ENCODE data around the gene ZFYVE28.
A peak's percentile ranks its signal among the peaks of the same experiment; 100 is the strongest.
"Not testable (repeated sequence)": the region's sequence is repeated elsewhere in the genome, so short reads cannot be mapped to it uniquely, and the experiment has no call there.

The ZFYVE28 gene

GRCh38 chr4:2283199-2283711 lies 135.2 kb downstream of the ZFYVE28 start:
- no peak for DNase-seq

- DNase-seq, result peak; percentile 92 to 94
Observed at GRCh38 chr4:2281575-2282343, 136.7 kb downstream of the ZFYVE28 start.

GRCh38 chr4:2280531-2281300 lies 137.7 kb downstream of the ZFYVE28 start:
- DNase-seq, result no peak

DNA sequence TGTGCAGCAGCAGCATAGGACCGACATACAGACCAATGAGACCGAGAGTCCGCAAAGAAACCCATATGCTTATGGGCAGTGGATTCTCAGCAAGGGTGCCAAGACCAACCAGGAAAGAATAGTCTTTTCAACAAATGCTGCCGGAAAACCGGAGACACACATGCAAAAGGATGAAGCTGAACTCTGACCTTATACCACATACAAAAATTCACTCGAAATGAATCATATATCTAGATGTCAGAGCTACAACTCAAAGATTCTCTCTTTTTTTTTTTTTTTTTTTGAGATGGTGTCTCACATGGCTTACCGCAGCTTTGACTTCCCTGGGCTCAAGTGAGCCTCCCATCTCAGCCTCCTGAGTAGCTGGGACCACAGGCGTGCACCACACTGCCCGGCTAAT lies 140.5 kb downstream of the ZFYVE28 start:
- DNase-seq, result no peak

DNA sequence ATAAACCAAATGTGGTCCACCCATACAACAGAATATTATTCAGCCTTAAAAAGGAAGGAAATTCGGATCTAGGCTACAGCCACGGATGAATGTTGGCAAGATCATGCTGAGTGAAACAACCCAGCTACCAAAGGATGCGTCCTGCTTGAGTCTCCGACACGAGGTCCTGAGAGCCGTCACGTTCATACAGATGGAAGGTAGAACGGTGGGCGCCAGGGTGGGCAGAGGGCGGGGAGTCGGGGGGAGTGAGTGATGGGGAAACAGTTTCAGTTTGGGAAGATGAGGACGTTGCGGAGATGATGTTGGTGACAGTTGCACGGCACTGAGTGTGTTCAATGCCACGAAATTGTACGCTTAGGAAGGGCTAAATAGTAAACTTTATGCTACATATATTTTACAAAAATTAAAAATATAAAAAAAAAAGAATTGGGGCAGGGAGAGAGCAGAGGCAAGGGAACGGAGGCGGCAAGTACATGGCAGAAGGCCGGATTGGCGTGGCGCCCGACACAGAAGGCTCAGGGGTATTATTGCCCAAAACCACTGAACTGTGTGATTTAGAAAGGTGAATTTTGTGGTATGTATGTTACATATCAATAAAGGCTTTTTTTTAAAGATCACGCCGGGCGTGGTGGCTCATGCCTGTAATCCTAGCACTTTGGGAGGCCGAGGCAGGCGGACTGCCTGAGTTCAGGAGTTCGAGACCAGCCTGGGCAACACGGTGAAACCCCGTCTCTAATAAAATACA lies 141.7 kb downstream of the ZFYVE28 start:
- DNase-seq, result no peak

- no peak for DNase-seq
Observed at GRCh38 chr4:2275546-2276251, 142.7 kb downstream of the ZFYVE28 start.

GRCh38 chr4:2275044-2275397 lies 143.4 kb downstream of the ZFYVE28 start:
- not testable (repeated sequence) for DNase-seq

GRCh38 chr4:2274320-2275043 lies 144.0 kb downstream of the ZFYVE28 start:
- no peak for DNase-seq

DNA sequence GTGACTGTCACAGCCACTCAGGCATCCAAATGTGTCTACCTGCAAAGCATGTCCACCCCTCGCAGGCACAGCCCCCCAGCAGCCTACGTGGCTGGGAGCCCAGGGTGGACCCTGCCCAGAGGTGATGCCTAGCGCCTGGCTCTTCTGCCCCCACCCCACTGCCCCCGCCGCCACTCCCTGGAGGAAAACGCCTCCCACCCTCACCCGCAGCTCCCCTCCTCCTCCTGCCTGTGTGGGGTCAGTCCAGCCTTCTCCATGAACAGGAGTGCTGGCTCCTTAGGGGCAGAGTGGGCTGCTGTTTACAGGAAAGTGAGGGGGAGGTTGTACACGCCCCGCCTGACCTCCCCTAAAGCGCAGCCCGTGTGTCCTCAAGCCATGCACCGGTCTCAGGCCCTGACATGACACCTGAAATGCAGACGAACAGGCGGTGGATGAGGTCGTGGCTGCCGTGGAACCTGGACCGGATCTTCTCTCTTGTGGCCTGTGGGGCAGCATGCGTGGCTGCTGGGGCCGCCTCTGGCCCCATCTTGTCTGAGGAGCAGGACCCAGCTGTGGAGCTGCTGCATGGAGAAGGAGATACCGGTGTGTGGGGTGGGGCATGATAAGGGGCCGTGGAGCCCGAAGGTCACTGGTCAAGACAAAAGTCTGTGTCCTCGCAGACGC lies 144.7 kb downstream of the ZFYVE28 start:
- DNase-seq, result no peak

- no peak for DNase-seq
Observed at GRCh38 chr4:2273221-2273620, 145.2 kb downstream of the ZFYVE28 start.

DNA sequence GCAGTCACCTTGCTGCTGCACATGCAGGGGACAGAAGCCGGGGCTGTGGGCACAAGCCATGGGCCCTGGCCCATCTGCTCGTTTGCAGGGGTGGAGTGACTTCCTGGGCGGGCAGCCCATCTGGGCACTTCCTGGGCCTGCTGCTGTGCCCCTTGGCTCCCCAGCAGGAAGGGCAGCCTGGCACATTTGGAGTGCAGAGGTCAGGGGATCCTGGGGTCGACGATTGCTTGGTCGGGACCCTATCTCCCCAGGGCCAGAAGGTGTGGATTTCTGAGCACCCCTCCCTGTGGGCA lies 145.7 kb downstream of the ZFYVE28 start:
- DNase-seq, result no peak

DNA sequence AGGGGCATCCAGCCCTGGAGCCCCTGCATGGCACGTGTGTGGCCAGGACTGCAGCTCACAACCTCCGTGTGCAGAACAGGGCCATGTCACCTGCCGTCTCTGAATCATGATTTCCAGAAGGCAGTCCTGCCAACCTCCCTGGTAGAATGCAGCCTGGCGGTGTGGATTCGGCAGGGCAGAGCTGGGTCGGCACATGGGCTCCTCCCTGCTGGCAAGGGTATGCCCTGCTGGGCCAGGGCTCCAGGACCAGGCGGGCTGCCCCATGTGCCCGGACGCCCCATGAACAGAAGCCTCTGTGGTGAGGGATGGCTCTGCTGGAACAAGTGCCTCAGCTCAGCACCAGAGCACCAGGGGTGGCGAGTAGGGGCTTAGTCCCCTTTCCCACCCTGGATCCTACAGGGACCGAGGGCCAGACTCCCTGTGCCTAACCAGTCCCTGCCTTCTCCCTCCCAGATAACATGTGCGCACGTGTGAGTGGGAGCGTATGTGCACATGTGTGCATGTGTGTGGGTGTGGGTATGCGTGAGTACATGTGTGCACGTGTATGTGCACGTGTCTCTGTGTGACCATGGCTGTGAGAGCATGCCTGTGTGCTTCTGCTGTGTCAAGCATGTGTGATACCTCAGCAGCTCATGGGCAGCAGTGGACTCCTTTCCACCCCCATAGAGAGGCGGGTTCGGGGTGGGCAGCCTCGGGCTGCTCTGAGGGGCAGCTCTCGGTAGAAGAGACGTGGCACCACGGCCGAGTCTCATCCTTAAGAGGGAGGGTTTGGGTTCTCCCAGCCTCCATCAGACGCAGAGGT lies 146.2 kb downstream of the ZFYVE28 start:
- DNase-seq, result no peak

DNA sequence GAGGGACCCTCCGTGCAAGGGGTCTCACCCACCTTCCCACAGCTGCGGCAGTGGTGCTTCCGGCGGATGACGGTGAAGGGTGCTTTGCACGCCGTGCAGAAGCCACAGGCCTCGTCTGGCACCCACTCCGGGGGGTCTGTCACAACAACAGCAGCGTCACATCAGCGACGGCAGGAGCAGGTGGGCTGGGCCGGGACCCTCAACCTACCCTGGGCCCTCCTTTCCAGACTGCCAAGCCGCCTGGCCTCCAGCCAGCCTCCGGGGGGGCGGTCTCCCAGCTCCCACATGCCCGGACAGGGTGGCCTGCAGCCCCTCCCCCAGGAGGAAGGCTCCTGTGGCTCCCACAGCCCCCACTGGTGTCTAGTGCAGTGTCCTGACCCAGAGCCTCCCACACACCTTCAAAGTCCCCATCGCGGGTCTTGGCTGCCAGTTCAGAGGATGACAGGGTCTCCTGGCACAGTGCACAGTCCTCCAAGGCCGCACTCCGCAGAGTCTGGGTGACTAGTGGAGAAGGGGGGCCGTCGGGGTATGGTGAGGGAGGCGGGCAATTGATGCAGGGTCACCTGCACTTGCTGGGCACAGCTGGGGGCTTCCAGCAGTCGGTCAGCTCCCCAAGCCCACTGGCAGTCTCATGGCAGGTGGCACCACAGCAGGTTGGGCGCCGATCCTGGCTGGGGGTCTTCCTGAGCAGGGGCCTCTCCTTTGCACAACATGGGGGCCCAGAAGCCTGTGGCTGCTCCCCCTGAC lies 147.0 kb downstream of the ZFYVE28 start:
- no peak for DNase-seq

DNA sequence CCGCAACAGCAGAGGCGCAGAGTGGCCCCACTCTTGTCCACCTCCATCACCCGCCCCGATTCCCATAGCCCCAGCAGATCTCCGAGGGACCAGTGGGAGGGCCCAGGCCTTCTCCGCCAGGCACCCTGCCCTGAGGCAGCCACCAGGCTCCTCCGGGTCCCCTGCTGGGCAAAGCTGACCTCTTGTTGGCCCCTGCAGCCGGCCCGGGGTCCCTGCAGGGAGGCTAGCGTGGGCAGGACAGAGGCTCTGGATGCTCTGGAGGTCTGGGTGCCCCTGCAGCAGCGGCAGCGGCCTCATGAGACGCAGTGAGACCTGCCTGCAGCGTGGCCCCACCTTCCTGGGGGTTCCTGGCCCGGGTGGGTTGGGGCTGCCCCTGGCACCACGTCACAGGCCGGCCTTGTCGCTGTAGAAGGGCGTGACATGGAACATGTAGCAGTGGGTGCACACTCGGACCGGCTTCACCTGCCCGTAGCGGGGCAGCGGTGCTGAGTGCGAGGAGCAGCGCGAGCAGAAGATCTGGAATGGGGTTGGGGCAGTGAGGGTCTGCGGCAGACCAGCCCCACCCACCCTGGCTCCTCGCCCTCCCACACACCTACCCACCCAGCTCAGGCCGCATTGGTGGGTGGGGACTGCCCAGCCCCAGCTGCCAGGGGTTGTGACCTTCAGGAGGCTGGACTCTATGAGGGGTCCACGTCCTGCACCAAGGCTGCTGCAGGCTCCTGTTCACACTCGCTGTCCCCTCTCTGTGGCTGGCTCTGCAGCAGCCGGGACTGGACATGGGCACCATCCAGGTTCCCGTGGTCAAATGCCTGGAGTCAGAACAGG lies 147.9 kb downstream of the ZFYVE28 start:
- DNase-seq, result no peak

GRCh38 chr4:2269618-2270163 lies 148.8 kb downstream of the ZFYVE28 start:
- DNase-seq, result no peak

DNA sequence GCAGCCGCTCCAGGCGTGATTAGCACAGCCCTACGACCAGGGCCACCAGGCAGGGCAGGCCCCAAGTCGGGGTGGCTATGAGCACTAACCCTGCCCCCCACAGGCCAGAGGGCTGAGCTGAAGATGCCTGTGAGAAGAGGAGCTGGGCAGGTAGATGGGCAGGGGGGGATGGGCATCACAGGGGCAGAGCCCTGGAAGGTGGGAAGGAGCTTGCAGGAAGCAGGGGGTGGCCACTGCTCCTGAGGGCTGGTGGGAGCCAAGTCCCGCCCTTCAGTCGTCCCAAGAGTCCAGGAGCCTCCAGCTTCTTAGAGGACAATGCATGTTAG lies 149.3 kb downstream of the ZFYVE28 start:
- DNase-seq, result no peak

DNA sequence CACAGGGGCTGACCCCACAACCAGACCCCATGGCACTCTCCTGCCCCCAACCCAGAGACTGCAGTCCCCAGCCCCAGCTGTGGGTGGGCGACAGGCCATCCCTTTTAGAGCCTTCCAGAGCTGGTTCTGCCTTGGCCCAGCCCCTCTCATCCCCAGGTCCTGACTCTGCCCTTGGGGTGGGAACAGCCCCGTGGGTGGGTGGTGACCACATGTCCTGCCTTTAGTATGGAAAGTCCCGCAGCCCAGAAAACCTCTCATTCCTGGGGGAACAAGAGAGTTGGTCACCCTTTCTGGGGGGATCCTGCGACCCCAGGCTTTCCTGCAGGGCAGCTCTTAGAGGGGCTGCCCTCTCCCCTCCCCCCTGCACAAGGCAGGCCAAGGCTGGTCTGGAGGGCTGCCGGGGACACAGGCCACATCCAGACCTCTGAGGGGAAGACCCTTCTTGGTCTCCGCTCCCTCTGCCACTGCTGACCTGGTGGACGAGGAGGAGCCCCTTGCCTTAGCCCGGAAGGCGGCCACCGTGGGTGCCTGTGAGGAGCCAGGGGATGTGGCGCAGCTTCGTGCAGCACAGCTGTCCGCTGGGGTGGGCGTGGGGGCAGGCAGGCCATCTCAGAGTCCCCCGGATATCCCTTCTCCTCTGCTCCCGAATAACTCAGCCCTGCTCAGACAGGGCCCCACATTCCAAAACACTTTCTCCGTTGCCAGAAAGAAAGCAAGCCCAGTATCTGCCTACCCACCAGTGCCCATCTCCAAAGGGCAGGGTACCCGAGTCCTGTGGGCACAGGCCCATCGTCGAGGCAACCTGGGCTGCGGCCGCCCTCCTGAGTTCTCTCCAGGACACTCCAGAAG lies 149.9 kb downstream of the ZFYVE28 start:
- no peak for DNase-seq

DNA sequence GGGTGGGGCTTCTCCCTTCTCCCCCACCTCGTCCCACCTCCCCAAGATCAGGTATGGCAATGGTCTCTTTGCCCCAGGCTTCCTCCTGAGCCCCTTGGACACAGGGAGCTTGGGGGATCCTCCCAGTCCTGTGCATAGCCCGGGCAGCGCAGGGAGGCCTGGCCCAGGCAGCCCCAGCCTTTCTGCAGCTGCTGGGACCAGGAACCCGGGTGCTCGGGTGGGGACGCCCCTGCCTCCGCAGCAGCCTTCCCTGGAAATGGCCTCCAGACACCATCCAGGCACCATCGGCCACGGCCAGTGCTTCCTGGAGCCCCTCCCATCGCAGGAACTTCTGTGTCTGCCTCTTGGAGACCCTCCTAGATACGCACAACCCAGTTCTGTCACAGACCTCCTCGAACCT lies 150.6 kb downstream of the ZFYVE28 start:
- DNase-seq, result no peak

All from CD4-positive, alpha-beta T cell treated with Interleukin-4 for 1 hour (primary cell).